Measurements from ENCODE around the gene RNF157.
A peak's percentile ranks its signal among the peaks of the same experiment; 100 is the strongest.

RNF157 gene

GRCh38 chr17:76154936-76155845 lies 85.1 kb downstream of the RNF157 start:
- DNase-seq, result no peak

- no peak for DNase-seq
Observed at GRCh38 chr17:76154292-76154691, 86.0 kb downstream of the RNF157 start.

DNA sequence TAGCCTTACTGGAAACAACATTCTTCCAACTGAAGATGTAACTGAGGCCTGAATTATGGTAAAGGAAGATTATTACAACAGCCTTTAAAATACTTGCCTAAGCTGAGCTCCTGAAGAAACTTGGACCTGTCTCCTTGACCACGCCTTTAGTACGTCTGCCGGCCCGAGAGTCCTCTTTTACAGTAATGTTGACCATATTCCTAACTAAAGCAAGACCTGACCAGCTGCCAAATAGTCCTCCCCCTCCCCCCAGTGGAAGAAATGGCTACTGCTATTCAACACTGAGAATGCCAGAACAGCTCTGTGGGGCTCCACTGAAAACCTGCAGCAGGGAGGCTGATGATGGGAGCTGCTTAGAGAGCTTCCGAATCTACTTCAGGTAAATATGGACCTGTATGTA lies 86.7 kb downstream of the RNF157 start:
- DNase-seq, result no peak

GRCh38 chr17:76153202-76153601 lies 87.1 kb downstream of the RNF157 start:
- DNase-seq, result no peak

- DNase-seq, result no peak
Observed at GRCh38 chr17:76152591-76152990, 87.7 kb downstream of the RNF157 start.

DNA sequence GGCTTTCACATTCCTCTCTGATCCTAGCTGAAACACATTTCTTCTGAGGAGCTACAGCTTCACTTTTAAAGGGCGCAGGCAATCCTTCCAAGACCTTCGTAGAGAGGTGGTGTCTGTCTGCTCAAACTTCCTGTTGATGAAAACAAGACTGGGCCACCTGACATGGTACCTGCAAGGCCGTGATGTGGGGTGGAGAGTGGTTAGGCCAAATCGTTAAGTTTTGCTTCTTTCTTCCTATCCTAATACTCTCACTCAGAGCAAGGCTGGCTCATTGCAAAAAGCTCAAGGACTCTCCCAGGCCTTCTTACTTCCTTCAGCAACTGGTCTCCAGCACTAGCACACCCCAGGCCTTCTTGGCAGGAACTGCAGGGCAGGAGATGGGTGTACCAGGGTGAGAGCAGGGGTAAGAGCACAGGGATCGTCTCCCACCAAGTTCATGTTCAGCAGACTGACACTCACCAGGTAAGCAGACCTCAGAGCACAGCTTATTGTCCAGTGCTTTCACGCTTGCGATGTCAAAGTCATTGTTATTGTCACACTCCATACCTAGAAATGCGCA lies 88.3 kb downstream of the RNF157 start:
- DNase-seq, result no peak

- DNase-seq, result no peak
Observed at GRCh38 chr17:76150712-76151622, 89.3 kb downstream of the RNF157 start.

DNA sequence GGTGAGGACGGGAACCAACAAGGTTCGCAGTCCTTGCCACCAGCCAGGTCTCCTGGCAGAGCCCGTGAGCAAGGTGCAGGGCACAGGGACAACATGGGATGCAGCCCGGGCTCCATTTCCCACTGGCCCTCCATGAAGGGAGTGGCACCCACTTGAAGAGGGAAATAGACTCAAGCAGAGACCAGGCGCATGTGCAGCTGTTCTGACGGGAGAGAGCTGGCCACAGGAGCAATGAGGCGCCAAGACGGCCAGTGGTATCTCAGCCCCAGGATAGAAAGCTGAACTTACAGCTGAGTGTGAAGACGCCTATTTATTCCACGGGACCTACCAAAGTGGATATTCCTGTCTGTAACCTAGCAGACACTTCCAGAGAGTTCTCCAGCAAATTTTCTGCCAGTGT lies 91.1 kb downstream of the RNF157 start:
- no peak for DNase-seq

DNA sequence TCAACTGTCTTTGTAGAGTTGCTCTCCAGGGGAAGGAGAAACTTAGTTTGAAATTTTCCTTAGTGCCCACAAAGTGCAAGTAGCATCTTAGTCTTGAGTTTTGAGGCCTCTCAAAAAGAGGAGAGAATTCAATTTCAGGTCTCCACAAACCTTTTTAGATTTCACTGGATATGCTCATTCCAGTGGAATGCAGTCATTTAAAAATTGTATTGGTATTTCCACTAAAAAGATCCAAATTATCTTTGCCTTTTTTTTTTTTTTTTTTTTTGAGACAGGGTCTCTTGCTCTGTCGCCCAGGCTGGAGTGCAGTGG lies 92.3 kb downstream of the RNF157 start:
- DNase-seq, result no peak

- no peak for DNase-seq
Observed at GRCh38 chr17:76147211-76148014, 92.9 kb downstream of the RNF157 start.

DNA sequence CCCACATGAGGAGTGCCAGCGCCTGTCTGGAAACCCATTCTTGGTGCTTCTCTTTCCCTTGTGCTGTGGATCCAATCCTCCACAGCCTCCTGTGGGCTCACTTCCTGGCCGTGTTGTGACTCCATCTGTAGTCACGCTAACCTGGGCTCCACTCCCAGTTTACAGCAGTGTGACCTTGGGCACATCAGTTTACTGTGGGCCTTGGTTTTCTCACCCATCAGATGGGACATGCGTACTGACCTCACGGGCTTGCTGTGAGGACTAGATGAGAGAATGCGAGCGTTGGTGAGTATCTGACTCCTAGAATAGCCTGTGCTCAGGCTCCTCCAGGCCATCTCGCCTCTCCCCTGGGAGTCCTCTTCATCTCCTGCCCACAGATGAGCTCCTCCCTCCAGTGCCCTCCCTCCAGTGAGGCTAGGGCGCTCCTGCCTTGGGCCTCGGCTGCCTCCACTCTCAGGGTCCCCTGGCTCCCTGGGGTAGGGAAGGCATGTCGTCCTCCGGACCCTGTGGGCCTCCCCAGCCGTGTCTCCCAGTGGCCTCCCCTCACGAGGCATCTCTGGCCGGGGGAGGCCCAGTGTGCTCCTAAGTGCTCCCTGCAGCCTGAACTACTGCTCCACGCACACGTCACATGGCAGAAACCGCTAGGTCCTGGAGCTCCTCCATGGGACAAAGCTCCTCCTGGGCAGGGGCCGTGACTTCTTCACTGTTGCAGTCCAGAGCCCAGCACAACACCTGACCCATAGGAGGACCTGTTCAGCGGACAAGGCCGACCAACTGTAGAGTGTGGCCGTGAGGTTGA lies 94.0 kb downstream of the RNF157 start:
- peak in 1 of 2 experiments; percentile 31 for DNase-seq

DNA sequence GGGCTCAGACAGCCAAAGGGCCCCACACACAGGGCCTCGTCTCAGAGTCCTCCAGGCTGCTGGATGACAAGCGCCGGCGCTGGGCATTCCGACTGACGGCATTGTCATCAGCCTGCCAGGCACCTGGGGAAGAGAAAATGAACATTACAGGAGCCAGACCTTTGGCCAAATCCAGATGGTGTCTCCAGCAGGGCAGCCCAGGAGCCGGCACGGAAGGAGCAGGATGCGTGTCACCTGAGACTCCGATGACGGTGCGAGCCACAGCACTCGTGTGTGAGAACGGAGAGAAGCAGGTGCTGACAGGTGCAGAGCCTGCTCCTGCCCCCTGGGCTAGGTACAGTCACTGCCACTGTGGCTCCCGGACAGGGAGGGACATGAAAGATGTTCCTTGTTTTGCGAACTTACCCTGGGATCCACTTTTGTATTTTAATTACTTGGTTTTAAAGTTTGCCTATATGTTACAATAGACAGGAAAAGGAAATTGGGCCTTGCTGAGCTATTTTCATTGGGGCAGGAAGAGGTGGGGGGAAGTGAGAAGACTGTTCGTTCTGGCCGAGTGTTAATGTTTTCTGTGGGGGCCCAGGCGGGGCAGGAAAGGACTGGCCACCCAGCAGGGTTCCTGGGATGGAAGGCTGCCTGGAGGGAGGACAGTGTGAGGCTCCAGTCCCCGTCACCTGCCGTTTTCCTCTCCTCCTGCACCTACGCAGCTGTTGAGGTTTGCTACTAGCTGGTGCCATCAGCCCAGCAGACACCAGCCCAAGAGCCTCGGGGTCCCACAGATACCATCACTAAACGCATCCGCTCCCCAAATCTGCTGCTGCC lies 94.9 kb downstream of the RNF157 start:
- peak; percentile 42 to 43 for DNase-seq

DNA sequence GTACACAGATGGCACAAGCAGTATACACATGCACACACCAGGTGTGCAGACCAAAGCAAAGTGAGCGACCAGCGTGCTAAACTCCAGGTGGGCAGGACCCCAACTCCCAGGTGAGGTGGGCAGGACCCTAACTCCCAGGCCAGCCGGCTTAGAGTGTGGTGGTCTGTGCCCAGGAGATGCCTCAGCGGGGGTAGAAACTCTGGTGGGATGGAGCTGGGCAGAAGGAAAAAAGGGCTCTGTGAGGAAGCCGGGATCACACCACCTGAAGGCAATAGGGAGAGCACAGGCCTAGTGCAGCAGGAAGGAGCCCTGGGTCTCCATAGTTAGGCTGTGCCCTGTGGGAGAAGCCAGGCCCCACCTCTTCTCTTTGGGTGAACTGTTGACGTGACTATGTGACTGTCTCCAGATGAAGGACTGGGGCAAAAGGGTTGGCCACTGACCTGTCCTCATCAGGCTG lies 97.7 kb downstream of the RNF157 start:
- no peak for DNase-seq

DNA sequence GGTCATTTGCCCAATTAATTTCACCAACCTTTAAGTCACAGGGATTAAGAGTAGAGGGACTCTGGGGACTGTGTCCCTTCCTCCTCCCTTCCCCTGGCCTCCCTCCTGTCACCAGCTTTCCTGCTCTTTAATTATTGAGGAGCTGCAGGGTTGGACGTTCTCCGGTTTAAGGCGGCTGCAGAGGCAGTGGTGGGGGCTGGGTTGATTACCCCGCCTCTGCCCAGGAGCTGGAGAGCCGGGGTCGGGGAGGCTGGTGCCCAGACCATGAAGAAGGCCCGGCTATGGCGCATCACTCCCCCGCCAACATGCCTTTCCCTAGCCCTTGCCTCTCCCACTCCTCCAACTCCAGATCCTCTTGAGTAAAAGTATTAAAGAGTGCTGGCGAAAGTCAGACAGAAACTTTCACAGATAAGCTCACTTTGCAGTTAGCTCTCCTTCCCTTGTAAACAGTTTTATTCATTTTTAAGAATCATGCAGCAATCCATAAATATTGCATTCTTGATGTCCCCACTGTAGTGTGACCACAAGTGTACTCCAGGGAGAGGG lies 98.2 kb downstream of the RNF157 start:
- no peak for DNase-seq

DNA sequence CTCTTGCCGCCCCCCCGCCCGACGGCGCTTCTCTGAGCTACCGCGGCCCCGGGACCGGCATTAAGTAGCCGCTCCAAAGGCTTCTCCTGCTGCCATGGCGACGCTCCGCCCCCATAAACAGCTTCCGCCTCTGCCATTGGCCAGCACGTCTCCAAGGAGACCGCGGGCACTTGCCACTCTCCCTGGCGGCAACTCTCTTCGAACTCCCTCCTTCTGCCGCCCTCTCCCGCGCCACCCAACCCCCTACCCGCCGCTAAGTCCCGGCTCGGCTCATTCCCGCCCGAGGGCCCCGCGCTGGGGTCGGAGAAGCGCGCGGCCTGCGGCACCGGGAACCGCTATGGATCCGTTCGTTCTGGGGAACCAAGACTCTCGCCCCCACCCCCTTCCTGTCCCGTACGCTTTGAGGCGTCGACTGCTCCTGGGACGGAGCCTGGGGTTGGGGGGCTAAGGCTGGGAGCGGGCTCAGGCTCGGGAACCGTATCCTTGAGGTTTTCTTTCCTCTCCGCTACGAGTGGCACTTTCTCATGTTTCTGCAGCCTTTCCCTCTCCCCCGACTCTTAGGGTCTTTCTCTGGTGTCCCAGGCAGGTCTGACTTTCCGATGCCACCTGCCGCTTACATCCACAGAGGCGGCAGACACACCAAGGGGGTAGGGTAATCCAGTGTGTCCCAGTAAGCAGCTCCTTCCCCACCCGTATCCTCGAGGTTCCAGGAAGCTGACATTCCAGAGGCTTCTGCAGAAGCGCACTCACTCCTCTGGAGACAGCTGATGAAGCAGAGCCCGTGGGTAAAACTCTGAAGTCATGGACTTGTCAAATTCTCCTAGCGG lies 98.9 kb downstream of the RNF157 start, which contains the start of gene FOXJ1:
TSS of gene FOXJ1 (minus strand) at position 34 of the 827 bp plus-strand sequence. CDS start 850 bp downstream, outside the sequence.
- peak; percentile 89 to 93 for DNase-seq

DNA sequence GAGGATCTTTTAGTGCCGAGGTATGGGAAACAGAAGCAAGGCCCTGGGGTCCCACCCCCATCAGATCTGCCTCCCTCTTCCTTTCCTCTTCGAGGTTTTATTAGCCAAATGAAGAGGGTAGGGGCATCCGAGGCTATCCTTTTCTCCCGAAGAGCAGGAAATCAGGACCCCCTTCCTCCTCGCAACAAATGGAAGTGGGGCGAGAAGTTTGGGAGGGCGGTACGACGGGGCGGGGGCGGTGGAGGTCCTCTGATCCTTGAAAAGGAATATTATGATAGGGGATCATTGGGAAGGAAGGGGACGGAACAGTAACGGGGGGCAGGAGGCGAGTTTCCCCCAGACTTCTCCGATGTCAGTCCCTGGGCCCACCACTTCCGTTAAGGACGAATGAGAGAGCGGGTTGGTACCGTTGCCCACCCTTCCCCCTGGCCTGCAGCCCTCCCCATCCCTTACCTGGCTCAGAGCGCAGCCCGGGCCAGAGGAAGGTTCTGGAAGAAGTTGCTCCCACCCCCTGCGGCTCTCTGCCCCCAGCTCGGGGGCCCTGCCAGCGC lies 99.6 kb downstream of the RNF157 start:
- DNase-seq, result no peak

- peak; percentile 26 to 33 for DNase-seq
Observed at GRCh38 chr17:76139801-76140660, 100.3 kb downstream of the RNF157 start.

Measured in activated CD4-positive, alpha-beta T cell treated with anti-CD3 and anti-CD28 coated beads, Interleukin-2, amount 50 U/mL, for 48 hours (primary cell).